GM13976 (cell line): ENCODE measurements around the gene SH2D1B.

Experiments used
- DNase-seq: peaks from one replicate; pipeline ENCODE4 v3.0.0; 2012; ENCODE audit warnings: low spot score
- in situ Hi-C: fragments of 300-500 bp; cut with MboI; formaldehyde crosslinking; loops from one replicate; pipeline ENCODE4 v1.12.0; 2022; ENCODE audit warnings: low sequenced_read_pairs, mixed read lengths, inconsistent platforms; ENCODE audit not compliant: unreplicated experiment
- TF ChIP-seq, protein P1 (sequence below): IDR thresholded peaks from 2 replicates; pipeline ENCODE4 v1.5.1; 2012; ENCODE audit warnings: borderline replicate concordance, mild to moderate bottlenecking; ENCODE audit not compliant: insufficient read depth; ENCODE audit errors: extremely low read depth, missing control alignments, control extremely low read depth

Gene SH2D1B

DNA sequence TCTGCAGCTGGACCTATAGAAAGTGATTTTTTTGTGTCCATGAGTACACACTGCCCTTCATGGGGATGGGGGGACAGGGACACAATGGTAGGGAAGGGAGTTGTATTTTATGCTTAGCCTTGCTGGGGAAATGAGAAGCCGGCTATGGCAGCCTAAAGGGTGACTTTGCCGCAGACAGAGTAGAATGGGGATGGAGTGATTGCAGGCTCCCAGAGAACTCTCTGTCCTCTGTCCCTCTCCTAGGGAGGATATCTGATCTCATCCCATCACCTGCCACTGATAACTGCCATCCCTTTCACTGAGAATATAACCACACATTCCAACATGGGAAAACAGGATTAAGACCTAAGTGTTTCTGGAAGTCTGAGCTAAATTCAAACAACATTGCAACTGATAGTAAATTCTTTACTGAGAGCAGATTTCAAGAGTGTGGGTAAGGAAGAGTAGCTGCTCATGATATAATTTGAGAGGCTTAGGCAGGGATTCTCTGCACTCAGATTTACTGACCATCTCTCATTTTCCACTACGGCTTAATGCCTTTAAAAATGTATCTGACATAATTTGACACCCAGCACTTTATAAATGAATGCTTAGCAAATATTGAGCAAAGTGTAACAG, 13.9 kb downstream of the SH2D1B start:
- no peak for DNase-seq
- in situ Hi-C loops: no loop called here
- TF ChIP-seq, protein P1, sequence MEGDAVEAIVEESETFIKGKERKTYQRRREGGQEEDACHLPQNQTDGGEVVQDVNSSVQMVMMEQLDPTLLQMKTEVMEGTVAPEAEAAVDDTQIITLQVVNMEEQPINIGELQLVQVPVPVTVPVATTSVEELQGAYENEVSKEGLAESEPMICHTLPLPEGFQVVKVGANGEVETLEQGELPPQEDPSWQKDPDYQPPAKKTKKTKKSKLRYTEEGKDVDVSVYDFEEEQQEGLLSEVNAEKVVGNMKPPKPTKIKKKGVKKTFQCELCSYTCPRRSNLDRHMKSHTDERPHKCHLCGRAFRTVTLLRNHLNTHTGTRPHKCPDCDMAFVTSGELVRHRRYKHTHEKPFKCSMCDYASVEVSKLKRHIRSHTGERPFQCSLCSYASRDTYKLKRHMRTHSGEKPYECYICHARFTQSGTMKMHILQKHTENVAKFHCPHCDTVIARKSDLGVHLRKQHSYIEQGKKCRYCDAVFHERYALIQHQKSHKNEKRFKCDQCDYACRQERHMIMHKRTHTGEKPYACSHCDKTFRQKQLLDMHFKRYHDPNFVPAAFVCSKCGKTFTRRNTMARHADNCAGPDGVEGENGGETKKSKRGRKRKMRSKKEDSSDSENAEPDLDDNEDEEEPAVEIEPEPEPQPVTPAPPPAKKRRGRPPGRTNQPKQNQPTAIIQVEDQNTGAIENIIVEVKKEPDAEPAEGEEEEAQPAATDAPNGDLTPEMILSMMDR: no peak

DNA sequence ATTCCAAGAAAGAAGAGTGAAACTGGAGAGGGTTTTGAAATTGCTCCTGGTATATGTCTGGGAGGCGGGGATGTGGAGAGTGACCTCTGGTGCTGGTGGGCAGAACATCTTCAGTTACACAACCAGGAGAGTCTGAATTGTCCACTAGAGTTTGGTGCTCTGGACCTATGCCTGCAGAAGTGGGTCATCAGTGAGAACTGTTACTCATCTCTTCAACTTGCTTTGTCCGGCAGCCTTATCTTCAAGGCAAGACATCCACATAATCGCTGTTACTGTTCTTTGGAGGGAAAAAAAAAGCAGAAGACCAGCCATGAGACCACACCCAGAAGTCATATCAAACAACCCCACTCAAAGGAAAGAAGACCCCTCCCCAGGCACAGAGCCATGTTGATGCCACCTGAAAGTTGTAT, 14.9 kb downstream of the SH2D1B start:
- TF ChIP-seq, protein P1: no peak
- DNase-seq: no peak
- in situ Hi-C loops: no loop called here

DNA sequence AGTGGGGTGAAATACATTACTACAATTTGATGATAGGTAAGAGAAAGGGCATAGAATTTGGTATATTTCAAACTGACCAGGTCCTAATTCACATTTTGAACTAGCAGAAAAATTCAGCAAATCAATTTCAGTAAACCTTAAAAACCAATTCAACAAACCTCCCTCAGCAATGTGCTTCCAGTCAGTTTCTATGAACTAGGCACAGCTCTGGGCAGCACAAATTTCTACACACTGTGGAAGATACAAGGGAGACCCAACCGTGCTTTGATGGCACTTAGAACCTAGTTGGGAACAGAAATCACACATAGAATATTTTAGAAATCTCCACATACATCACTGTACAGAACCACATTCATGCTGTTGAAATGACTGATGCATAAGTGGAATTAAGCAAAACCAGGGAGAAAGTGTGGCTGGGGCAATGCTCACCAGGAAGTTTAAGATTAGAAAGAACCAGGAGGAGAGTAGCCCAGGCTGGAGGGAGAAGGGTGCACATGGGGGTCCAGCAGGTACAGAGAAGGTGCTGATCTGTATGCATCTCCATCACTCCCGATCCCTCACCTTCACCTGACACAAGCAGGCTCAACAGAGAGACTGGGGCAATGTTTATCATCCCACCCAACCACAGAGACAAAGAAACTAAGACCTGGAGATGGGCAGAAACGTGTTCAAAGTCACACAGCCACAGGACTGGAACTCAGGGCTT, 15.6 kb downstream of the SH2D1B start:
- in situ Hi-C loops: no loop called here
- DNase-seq: no peak
- TF ChIP-seq, protein P1: no peak

DNA sequence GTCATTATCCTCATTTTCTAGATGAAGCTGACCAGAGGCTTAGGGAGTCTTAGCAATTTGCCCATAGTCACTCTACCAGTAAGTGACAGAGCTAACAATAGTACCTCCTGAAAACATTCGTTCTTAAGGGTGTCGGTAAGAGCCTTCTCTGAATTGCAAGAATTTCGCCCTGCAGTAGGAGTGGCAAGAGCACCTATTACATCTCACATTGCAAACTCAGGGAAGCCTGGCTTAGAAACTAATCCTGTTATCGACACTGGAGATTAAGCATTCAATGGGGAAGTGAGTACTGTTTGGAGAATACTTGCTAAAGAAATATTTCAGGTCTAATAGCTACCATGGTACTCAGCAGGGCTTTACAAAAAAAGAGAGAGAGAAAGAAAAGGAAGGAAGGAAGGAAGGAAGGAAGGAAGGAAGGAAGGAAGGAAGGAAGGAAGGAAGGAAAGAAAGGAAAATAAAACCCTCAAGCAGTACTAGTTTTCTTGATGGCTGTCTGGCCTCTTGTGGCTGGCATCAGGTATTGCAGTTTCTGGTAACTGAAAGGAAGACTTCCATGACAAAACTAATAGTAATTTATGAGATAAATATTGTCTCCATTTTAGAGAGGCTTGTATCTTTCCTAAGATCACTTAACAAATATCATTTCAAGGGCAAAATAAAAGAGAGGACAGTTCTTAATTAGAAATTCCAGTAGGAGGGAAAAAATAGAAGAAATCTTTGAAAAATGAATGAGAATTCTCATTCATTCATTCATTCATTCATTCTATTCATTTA, 20.0 kb downstream of the SH2D1B start:
- TF ChIP-seq, protein P1: peak; percentile 69
- DNase-seq: peak; percentile 60

DNA sequence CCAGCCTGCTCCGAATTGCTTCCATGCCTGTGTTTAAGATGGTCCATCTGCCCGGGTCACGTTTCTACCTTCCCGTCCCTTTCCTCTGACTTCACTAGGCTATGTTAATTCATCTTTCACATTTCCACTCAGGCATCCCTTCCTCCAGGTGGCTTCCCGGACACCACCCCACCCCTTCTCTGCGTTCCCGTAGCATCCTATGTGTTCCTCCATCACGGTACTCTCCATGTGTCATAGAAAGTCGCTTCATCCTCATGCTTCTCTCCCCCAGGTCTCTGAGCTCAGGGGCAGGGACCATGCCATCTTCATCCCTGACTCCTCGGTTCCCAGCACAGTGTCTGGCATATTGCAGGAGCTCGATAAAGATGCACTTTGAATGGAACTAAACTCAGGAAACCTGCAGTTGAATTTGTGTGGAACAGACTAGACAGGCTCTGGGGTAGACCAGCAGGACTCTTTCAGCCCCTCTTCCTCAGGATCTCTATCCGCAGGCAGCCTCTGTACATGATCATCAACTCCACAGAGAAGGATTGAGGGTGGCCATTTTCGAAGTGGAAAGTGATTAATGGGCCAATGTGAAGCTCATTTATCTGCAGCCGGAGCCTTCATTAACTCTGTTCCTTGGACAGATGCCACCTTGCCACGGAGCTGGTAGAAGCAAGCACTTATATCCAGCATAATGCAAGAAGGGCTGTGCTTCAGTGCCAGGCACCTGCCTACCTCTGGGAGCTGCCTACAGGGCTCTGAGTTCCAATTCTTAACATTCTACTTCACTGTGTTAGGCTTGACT, 21.3 kb downstream of the SH2D1B start:
- TF ChIP-seq, protein P1: no peak
- in situ Hi-C loops: no loop called here
- DNase-seq: peak; percentile 4

More for the DNA sequence above, 20.0 kb downstream of the SH2D1B start:
- in situ Hi-C loops: no loop called here

- in situ Hi-C loops: no loop called here
- peak; percentile 7 for DNase-seq
- TF ChIP-seq, protein P1: no peak
These were observed 22.0 kb downstream of the SH2D1B start for GRCh38 chr1:162389971-162390370.
